Raji (cell line): ENCODE data around the gene AR.

Experiments used
- POLR2A ChIP-seq: IDR thresholded peaks from 2 replicates; pipeline ENCODE4 v1.6.1; 2011; ENCODE audit warnings: low read depth, low read length, control low read depth; ENCODE audit not compliant: insufficient read depth

The AR gene

GRCh38 chrX:67725471-67725870 lies 181.7 kb downstream of the AR start:
- TF ChIP-seq POLR2A, result no peak

DNA sequence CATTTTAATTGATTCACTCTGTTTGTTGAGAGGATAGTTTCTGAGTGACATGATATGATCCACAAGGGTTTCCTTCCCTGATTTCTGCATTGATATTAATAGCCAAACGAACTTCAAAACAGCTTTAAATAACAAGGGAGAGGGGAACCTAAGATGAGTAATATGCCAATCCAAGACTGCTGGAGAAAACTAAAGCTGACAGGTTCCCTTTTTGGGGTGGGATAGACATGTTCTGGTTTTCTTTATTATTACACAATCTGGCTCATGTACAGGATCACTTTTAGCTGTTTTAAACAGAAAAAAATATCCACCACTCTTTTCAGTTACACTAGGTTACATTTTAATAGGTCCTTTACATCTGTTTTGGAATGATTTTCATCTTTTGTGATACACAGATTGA lies 182.2 kb downstream of the AR start:
- no peak for TF ChIP-seq POLR2A

DNA sequence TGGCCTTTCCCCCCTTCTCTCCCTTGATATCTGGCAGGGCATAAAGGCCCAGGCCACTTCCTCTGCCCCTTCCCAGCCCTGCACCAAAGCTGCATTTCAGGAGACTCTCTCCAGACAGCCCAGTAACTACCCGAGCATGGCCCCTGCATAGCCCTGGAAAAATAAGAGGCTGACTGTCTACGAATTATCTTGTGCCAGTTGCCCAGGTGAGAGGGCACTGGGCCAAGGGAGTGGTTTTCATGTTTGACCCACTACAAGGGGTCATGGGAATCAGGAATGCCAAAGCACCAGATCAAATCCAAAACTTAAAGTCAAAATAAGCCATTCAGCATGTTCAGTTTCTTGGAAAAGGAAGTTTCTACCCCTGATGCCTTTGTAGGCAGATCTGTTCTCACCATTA lies 183.8 kb downstream of the AR start:
- TF ChIP-seq POLR2A, result no peak

- no peak for TF ChIP-seq POLR2A
Observed at GRCh38 chrX:67730296-67730695, 186.5 kb downstream of the AR start.

DNA sequence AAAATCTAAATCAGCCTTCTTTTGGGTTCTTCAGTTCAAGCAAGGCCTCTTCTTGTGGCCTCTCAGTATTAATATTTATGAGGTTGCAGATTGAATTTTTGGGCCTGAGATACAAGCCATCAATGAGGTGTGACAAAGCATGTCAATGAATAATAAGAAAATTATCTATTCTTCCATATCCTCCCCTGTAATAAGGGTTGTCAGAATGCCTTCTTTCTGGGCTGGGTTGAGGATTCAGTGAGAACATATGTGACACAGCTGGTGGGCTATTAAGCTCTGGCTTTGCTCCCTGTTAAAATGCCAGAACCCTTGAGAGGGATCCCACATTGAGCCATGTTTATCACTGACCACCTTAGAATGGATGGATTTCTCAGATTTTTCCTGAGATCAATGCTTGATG lies 187.2 kb downstream of the AR start:
- TF ChIP-seq POLR2A, result no peak

- TF ChIP-seq POLR2A, result no peak
Observed at GRCh38 chrX:67732864-67733263, 189.0 kb downstream of the AR start.

- TF ChIP-seq POLR2A, result no peak
Observed at GRCh38 chrX:67734111-67734753, 190.4 kb downstream of the AR start.

DNA sequence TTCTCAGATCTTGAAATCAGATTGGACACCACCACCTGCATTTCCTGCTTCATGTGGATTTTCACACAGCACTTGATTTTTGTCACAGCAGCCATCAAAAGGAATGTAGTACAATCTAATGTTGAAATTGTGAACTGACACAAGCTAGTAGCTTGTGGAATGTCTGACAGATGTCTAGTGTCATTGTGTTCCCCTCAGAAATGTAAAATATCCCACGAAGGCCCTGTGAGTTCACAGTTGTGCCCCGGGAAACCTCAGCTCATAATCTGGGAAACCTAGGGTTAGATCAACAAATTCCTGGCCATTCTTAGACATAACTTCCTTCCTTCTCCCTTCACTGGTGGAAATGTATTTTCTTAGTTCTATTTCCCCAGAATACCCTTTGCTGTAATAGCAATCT lies 205.7 kb downstream of the AR start:
- no peak for TF ChIP-seq POLR2A

DNA sequence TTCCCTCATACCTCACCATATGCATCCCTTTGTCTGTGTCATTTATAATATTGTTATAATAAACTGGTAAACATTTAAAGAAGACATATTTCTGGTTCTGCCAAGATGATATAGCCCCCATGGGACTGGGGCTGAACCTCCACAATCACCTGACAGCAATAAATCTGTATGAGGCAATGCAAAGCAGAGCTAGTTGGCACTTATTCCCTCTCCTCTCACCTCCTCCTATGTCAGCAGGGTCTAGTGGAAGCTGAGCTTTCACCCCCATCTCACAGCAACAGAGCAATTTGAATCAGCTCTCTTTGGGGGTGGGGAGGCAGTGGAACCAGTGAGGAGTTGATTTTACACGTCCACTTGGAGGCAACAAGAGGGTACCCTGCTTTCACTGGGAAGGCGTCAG lies 206.9 kb downstream of the AR start:
- no peak for TF ChIP-seq POLR2A

GRCh38 chrX:67759018-67759417 lies 215.2 kb downstream of the AR start:
- no peak for TF ChIP-seq POLR2A

DNA sequence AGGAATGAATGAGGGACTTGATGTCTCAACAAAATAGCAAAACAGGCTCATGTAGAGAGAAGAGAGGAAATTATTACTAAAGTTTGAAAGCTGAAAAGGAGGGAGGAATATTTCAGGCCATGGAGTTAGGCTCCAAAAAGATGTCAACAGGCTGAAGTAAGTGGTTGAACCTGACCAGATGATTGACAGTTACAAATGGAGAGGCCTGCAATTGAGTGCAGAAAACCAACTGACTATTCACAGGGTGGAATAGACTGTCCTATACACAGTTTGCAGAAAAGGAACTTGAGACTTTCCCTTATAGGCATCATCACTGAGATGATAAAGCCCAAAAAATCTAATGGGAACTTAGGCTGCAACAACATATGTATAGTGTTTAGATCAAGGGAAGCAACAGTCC lies 233.3 kb downstream of the AR start:
- TF ChIP-seq POLR2A, result no peak

- TF ChIP-seq POLR2A, result no peak
Observed at GRCh38 chrX:67779099-67779498, 235.3 kb downstream of the AR start.
